GM21825 (cell line): ENCODE measurements around the gene AKAP1.

Experiments used
- ATAC-seq: cut with Tn5 transposase; IDR thresholded peaks from one replicate; pipeline ENCODE4 v1.9.1; 2021; ENCODE audit warnings: mild to moderate bottlenecking, moderate library complexity; ENCODE audit not compliant: unreplicated experiment

Gene AKAP1, protein sequence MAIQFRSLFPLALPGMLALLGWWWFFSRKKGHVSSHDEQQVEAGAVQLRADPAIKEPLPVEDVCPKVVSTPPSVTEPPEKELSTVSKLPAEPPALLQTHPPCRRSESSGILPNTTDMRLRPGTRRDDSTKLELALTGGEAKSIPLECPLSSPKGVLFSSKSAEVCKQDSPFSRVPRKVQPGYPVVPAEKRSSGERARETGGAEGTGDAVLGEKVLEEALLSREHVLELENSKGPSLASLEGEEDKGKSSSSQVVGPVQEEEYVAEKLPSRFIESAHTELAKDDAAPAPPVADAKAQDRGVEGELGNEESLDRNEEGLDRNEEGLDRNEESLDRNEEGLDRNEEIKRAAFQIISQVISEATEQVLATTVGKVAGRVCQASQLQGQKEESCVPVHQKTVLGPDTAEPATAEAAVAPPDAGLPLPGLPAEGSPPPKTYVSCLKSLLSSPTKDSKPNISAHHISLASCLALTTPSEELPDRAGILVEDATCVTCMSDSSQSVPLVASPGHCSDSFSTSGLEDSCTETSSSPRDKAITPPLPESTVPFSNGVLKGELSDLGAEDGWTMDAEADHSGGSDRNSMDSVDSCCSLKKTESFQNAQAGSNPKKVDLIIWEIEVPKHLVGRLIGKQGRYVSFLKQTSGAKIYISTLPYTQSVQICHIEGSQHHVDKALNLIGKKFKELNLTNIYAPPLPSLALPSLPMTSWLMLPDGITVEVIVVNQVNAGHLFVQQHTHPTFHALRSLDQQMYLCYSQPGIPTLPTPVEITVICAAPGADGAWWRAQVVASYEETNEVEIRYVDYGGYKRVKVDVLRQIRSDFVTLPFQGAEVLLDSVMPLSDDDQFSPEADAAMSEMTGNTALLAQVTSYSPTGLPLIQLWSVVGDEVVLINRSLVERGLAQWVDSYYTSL

GRCh38 chr17:57084802-57085447, at the start of gene AKAP1:
AKAP1 (plus strand) TSS chr17:57085246; CDS start chr17:57105465, 20,219 bp downstream.
- ATAC-seq: peak; percentile 84

DNA sequence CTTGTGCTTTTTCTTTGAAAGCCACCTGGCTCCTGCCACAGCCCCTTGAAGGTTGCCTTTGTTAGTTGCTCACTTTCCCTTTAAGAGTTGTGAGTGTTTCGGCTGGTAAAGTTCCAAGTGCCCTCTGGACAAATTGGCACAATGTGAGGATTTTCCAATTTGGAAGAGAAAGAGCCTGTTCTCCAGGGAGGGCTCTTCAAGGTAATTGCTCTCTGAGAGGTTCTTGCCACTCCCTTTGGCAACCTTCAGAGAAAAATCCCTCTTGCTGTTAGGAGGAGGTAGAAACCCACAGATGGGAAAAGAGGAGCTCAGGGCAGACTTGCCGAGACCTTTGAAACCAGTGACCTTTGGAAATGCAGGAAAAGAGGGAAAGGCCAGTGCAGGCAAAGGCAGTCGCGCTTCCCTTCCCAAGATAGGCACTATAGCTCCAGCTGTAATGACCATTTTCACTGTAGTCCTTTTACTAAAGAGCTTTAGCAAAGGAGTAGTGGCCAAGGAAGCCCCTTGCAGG, 49.0 kb upstream of the AKAP1 start:
- ATAC-seq: no peak

- ATAC-seq: no peak
Observed at GRCh38 chr17:57037411-57037810, 47.6 kb upstream of the AKAP1 start.

GRCh38 chr17:57038486-57038885, 46.6 kb upstream of the AKAP1 start:
- no peak for ATAC-seq

GRCh38 chr17:57040571-57040970, 44.5 kb upstream of the AKAP1 start:
- ATAC-seq: no peak

DNA sequence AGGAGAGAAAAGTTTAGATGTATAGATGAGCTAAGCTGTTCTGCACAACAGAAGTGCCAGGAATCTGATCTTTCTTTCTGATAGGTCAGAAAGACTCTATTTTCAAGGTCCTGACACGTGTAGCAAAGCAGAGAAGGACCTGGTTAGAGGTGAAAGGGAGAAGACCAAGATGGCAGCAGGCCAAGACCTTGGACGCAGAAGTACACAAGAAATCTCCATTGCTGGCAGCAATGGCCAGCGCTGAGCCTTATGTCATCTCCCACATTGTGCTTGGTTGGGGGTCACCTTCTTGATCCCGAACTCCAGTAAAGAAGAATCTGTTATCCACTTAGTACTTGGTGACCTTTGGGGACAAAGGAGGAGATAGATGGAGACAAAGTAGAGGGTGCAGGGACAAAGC, 41.8 kb upstream of the AKAP1 start:
- no peak for ATAC-seq

DNA sequence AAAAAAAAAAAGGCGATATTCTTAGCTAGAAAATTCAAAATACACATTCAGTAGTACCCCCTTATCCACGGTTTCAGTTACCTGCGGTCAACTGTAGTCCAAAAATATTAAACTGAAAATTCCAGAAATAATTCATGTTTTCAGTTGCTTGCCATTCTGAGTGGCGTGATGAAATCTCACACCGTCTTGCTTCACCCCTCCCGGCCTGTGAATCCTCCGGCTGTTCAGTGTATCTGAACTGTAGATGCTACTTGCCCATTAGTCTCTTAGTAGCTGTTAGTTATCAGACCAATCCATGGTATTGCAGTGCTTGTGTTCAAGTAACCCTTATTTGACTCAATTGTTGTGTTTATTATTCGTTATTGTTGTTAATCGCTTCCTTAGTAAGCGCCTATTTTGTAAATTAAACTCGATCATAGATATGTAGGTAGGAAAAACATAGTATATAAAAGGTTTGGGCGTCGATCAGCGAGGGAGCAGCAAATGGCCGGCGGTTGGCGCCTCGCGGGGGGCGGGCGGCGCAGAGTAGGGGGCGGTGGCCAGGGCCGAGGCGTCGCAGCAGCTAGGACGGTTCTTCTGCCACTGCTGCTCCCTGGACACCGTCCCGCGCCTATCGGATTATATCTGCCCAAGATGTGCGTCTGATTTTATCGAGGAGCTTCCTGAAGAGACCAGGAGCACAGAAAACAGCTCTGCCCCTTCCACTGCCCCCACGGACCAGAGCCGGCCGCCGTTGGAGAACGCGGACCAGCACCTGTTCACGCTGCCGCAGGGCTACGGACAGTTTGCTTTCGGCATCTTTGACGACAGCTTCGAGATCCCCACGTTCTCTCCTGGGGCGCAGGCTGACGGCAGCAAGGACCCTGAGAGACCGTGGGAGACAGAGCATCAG, 39.8 kb upstream of the AKAP1 start:
- ATAC-seq: no peak

GRCh38 chr17:57045868-57046704, 39.0 kb upstream of the AKAP1 start:
- peak; percentile 84 for ATAC-seq

- ATAC-seq: no peak
Observed at GRCh38 chr17:57046749-57047148, 38.3 kb upstream of the AKAP1 start.

GRCh38 chr17:57048096-57048495, 37.0 kb upstream of the AKAP1 start:
- no peak for ATAC-seq

GRCh38 chr17:57050306-57050705, 34.7 kb upstream of the AKAP1 start:
- ATAC-seq: no peak

DNA sequence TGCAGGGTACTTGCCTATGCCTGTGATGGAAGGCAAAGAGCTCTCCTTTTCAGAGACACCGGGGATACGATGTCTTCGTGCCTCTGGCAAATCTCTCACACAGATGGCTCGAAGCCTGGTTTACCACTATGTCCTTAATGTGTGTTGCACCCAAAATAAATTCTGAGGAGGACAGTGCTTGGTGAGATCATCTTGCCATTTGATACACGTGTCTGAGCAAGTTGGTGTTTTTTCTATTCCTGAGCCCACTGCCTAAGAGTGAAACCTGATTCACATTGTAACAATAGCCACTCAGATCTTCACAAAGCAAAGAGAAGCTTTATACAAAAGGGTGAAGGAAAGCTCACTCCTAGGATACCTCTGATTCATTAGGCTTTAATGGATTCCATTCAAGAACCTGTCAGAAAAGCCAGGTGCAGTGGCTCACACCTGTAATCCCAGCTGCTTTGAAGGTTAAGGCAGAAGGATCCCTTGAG, 33.1 kb upstream of the AKAP1 start:
- no peak for ATAC-seq

- no peak for ATAC-seq
Observed at GRCh38 chr17:57062865-57063264, 22.2 kb upstream of the AKAP1 start.

GRCh38 chr17:57067162-57067561, 17.9 kb upstream of the AKAP1 start:
- no peak for ATAC-seq

DNA sequence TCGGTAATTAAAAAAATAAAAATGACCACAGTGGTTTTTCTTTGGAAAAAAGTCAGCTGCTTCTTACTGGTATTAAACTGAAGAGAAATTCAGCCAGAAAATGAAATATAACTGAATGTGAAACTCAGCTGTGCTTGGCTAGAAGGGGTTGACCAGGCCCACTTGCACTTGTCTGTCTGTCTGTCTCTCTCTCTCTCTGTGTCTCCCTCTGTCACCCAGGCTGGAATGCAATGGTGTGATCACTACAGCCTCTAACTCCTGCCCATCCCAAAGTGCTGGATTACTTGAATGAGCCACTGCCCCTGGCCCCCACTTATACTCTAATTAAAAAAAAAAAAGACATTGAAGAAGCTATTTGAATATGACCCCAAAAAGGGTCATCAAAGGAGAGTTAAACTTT, 17.3 kb upstream of the AKAP1 start:
- ATAC-seq: no peak

GRCh38 chr17:57068222-57068658, 16.8 kb upstream of the AKAP1 start:
- no peak for ATAC-seq

- no peak for ATAC-seq
Observed at GRCh38 chr17:57068707-57069106, 16.3 kb upstream of the AKAP1 start.

GRCh38 chr17:57071991-57072944, 12.8 kb upstream of the AKAP1 start:
- ATAC-seq: no peak
